GM20000 (cell line): ENCODE measurements around the gene CNTNAP5.

Source experiments
- DNase-seq: peaks from one replicate; pipeline ENCODE4 v3.0.0; 2012; ENCODE audit warnings: low spot score
- CTCF ChIP-seq: IDR thresholded peaks from 2 replicates; pipeline ENCODE4 v1.5.1; 2012; ENCODE audit warnings: mild to moderate bottlenecking, control low read depth; ENCODE audit errors: extremely low read depth, missing control alignments

Gene CNTNAP5

GRCh38 chr2:124053796-124054195 is 28.7 kb downstream of the CNTNAP5 start:
- no peak for DNase-seq
- no peak for TF ChIP-seq CTCF

GRCh38 chr2:124063596-124063995 is 38.5 kb downstream of the CNTNAP5 start:
- TF ChIP-seq CTCF: no peak

GRCh38 chr2:124065636-124066035 is 40.5 kb downstream of the CNTNAP5 start:
- no peak for DNase-seq
- no peak for TF ChIP-seq CTCF

More at GRCh38 chr2:124063596-124063995, 38.5 kb downstream of the CNTNAP5 start:
- DNase-seq: no peak

GRCh38 chr2:124066776-124067175 is 41.7 kb downstream of the CNTNAP5 start:
- no peak for TF ChIP-seq CTCF
- DNase-seq: no peak

GRCh38 chr2:124079045-124079444 is 54.0 kb downstream of the CNTNAP5 start:
- no peak for TF ChIP-seq CTCF
- no peak for DNase-seq

GRCh38 chr2:124080281-124081153 is 55.4 kb downstream of the CNTNAP5 start:
- no peak for DNase-seq
- no peak for TF ChIP-seq CTCF

GRCh38 chr2:124081154-124081716 is 56.1 kb downstream of the CNTNAP5 start:
- TF ChIP-seq CTCF: no peak
- DNase-seq: no peak
